Caco-2 (cell line): Measurements from ENCODE around the gene SEMA4B. TPM values are rescaled to one million over a fixed set of nuclear protein-coding genes. Genes with fewer than 3 reads are reported as not detected.

ENCODE experiments used
- BruUV-seq: library from RNA; stranded (reverse); fragments of 400-500 nt; replicated peaks from 2 replicates; lab custom pipeline; 2021; lab: Mats Ljungman, UMichigan
- CTCF ChIA-PET: fragments of 300-600 bp; sonication (Branson Sonifier 250); formaldehyde crosslinking; loops from one replicate; lab custom pipeline; 2022; ENCODE audit warnings: antibody characterized with exemption; lab: Charles Lee
- POLR2A ChIA-PET: fragments of 300-600 bp; sonication (Branson Sonifier 250); formaldehyde crosslinking; loops from one replicate; lab custom pipeline; 2022; ENCODE audit warnings: antibody characterized with exemption; lab: Charles Lee
- DNase-seq, 2 experiments: peaks; one replicate each; pipeline versions ENCODE4 v3.0.0 to v3.0.0-alpha.2; 2020 to 2022
- H3K27me3 ChIP-seq: replicated peaks from 2 replicates; pipeline ENCODE4 v1.6.0; 2011; ENCODE audit warnings: low read length; ENCODE audit not compliant: control insufficient read depth, insufficient read depth
- H3K36me3 ChIP-seq: 2 replicates; pipeline ENCODE4 v1.5.1; 2011; ENCODE audit warnings: low read length; ENCODE audit not compliant: control insufficient read depth, insufficient read depth
- H3K4me1 ChIP-seq: fragments of 250-450 bp; sonication (Bioruptor Pico); 2 replicates; pipeline ENCODE4 v1.5.1; 2020; ENCODE audit warnings: mild to moderate bottlenecking
- H3K4me3 ChIP-seq: 2 replicates; pipeline ENCODE4 v1.5.1; 2011; ENCODE audit warnings: low read depth, mild to moderate bottlenecking, control low read depth, low read length
- H3K9me3 ChIP-seq: fragments of 250-450 bp; sonication (Bioruptor Pico); 2 replicates; pipeline ENCODE4 v1.5.1; 2020; ENCODE audit warnings: mild to moderate bottlenecking, moderate library complexity
- H3K27ac Mint-ChIP-seq: one replicate; pipeline ENCODE4 v1.8.0; 2022; ENCODE audit warnings: mixed read lengths; ENCODE audit not compliant: unreplicated experiment
- H3K27me3 Mint-ChIP-seq: one replicate; pipeline ENCODE4 v1.8.0; 2022; ENCODE audit warnings: mixed read lengths; ENCODE audit not compliant: insufficient read depth, unreplicated experiment
- H3K36me3 Mint-ChIP-seq: one replicate; pipeline ENCODE4 v1.8.0; 2022; ENCODE audit warnings: mild to moderate bottlenecking, mixed read lengths; ENCODE audit not compliant: insufficient read depth, unreplicated experiment
- H3K4me1 Mint-ChIP-seq: one replicate; pipeline ENCODE4 v1.8.0; 2022; ENCODE audit warnings: low read depth, mixed read lengths; ENCODE audit not compliant: unreplicated experiment
- H3K4me3 Mint-ChIP-seq: one replicate; pipeline ENCODE4 v1.8.0; 2022; ENCODE audit warnings: mild to moderate bottlenecking, moderate library complexity, mixed read lengths; ENCODE audit not compliant: unreplicated experiment
- H3K9me3 Mint-ChIP-seq: one replicate; pipeline ENCODE4 v1.8.0; 2022; ENCODE audit warnings: mixed read lengths; ENCODE audit not compliant: unreplicated experiment
- CTCF ChIP-seq, 2 experiments: fragments of 200-600 bp in 1 of 2; IDR thresholded peaks; 1 replicate in 1 of 2; 2 replicates in 1 of 2; pipeline versions ENCODE4 v1.5.1 to v1.8.0; 2011 to 2022; ENCODE audit warnings: antibody characterized with exemption in 1 of 2, control low read depth in 1 of 2, inconsistent platforms in 1 of 2, low read depth in 1 of 2, low read length in 1 of 2, mild to moderate bottlenecking in 1 of 2, moderate library complexity in 1 of 2; ENCODE audit not compliant: insufficient read depth in 1 of 2, severe bottlenecking in 1 of 2, unreplicated experiment in 1 of 2
- intact Hi-C: fragments of 100-400 bp; cut with micrococcal nuclease; formaldehyde crosslinking; loops from one replicate; pipeline ENCODE4 v1.10.0; 2022; ENCODE audit not compliant: unreplicated experiment
- total RNA-seq: library from RNA; stranded (reverse); gene quantifications from 2 replicates; pipeline ENCODE4 v1.2.3, GENCODE V29; 2022

SEMA4B gene
- total RNA-seq, 1 experiment from 2014 or later = 13.9 TPM

- H3K4me3 Mint-ChIP-seq = no peak overlapping the region
- H3K27me3 Mint-ChIP-seq = no peaks in the 10 kb centered on the region
- H3K9me3 Mint-ChIP-seq = no peaks in the 10 kb centered on the region
- H3K36me3 ChIP-seq = no peaks in the 10 kb centered on the region
- intact Hi-C loops = no loop called here
- no peak overlapping the region for H3K27ac Mint-ChIP-seq
- no peaks in the 10 kb centered on the region for H3K36me3 Mint-ChIP-seq
- ChIA-PET POLR2A (no interaction called here), CTCF (no interaction called here)
- H3K27me3 ChIP-seq = no peaks in the 10 kb centered on the region
- no peak overlapping the region for H3K4me3 ChIP-seq
- H3K9me3 ChIP-seq = no peaks in the 10 kb centered on the region
- no peak for TF ChIP-seq CTCF (IDR thresholded peaks at IDR 0.05; ENCODE audit: insufficient read depth in 1 of 2, low read depth in 1 of 2, low read length in 1 of 2, severe bottlenecking in 1 of 2, unreplicated experiment in 1 of 2)
- peaks cover 4% of the 10 kb centered on the region; the same call in 1 of the 2 replicates for H3K4me1 ChIP-seq
- H3K4me1 Mint-ChIP-seq = no peaks in the 10 kb centered on the region
- BruUV-seq = no TSS peak
- no peak for DNase-seq
These were observed 7.2 kb downstream of the SEMA4B start for GRCh38 chr15:90208356-90208755.

GRCh38 chr15:90209591-90209990 is 8.5 kb downstream of the SEMA4B start:
- peaks cover 10% of the 10 kb centered on the region; the same call in 1 of the 2 replicates for H3K4me1 ChIP-seq
- BruUV-seq = no TSS peak
- intact Hi-C loops = no loop called here
- no peak for DNase-seq
- no peak for TF ChIP-seq CTCF (IDR thresholded peaks at IDR 0.05; ENCODE audit: insufficient read depth in 1 of 2, low read depth in 1 of 2, low read length in 1 of 2, severe bottlenecking in 1 of 2, unreplicated experiment in 1 of 2)
- Mint-ChIP-seq H3K36me3 (no peaks in the 10 kb centered on the region), H3K9me3 (no peaks in the 10 kb centered on the region), H3K27me3 (no peaks in the 10 kb centered on the region), H3K4me3 (no peak overlapping the region), H3K27ac (no peak overlapping the region), H3K4me1 (no peaks in the 10 kb centered on the region)
- no peaks in the 10 kb centered on the region for H3K36me3 ChIP-seq
- CTCF ChIA-PET = no interaction called here
- H3K9me3 ChIP-seq = no peaks in the 10 kb centered on the region
- POLR2A ChIA-PET = no interaction called here
- no peak overlapping the region for H3K4me3 ChIP-seq
- H3K27me3 ChIP-seq = no peaks in the 10 kb centered on the region

GRCh38 chr15:90210593-90210992 is 9.5 kb downstream of the SEMA4B start:
- no peak for TF ChIP-seq CTCF (IDR thresholded peaks at IDR 0.05; ENCODE audit: insufficient read depth in 1 of 2, low read depth in 1 of 2, low read length in 1 of 2, severe bottlenecking in 1 of 2, unreplicated experiment in 1 of 2)
- POLR2A ChIA-PET = no interaction called here
- no peaks in the 10 kb centered on the region for H3K9me3 ChIP-seq
- Mint-ChIP-seq H3K27ac (no peak overlapping the region), H3K4me3 (no peak overlapping the region), H3K4me1 (no peaks in the 10 kb centered on the region), H3K9me3 (no peaks in the 10 kb centered on the region), H3K27me3 (no peaks in the 10 kb centered on the region), H3K36me3 (no peaks in the 10 kb centered on the region)
- H3K27me3 ChIP-seq = no peaks in the 10 kb centered on the region
- no peaks in the 10 kb centered on the region for H3K36me3 ChIP-seq
- no peak for DNase-seq
- CTCF ChIA-PET = no interaction called here
- intact Hi-C loops = no loop called here
- H3K4me3 ChIP-seq = no peak overlapping the region
- peaks cover 10% of the 10 kb centered on the region; the same call in 1 of the 2 replicates for H3K4me1 ChIP-seq
- BruUV-seq = no TSS peak
